ENCODE measurements around the gene CXCL3. TPM values are rescaled to one million over a fixed set of nuclear protein-coding genes. Genes with fewer than 3 reads are reported as not detected.

The CXCL3 gene
- total RNA-seq, 4 donors from 2014 or later, result 2.2 to 7.8 TPM; not detected in 2

- no peak for TF ChIP-seq CTCF (IDR thresholded peaks at IDR 0.05; ENCODE audit: low read depth)
These were observed 24.2 kb downstream of the CXCL3 start for GRCh38 chr4:74014332-74014731.

- TF ChIP-seq CTCF (IDR thresholded peaks at IDR 0.05; ENCODE audit: low read depth), result no peak
These were observed 25.2 kb downstream of the CXCL3 start for GRCh38 chr4:74013264-74013663.

GRCh38 chr4:74012130-74012529 lies 26.4 kb downstream of the CXCL3 start:
- no peak for TF ChIP-seq CTCF (IDR thresholded peaks at IDR 0.05; ENCODE audit: low read depth)

GRCh38 chr4:74009307-74009706 lies 29.2 kb downstream of the CXCL3 start:
- no peak for TF ChIP-seq CTCF (IDR thresholded peaks at IDR 0.05; ENCODE audit: low read depth)

- TF ChIP-seq CTCF (IDR thresholded peaks at IDR 0.05; ENCODE audit: low read depth), result no peak
These were observed 32.4 kb downstream of the CXCL3 start for GRCh38 chr4:74006009-74006476.

- no peak for TF ChIP-seq CTCF (IDR thresholded peaks at IDR 0.05; ENCODE audit: low read depth)
These were observed 33.0 kb downstream of the CXCL3 start for GRCh38 chr4:74005528-74005927.

GRCh38 chr4:74004668-74005067 lies 33.8 kb downstream of the CXCL3 start:
- TF ChIP-seq CTCF (IDR thresholded peaks at IDR 0.05; ENCODE audit: low read depth), result no peak

Data from subcutaneous adipose tissue (tissue), 4 donors.